ENCODE measurements around the gene TBC1D4.

TBC1D4 gene

GRCh38 chr13:75482070-75482819 is at the start of gene TBC1D4:
TSS of gene TBC1D4 (minus strand) at chr13:75482169. CDS start at chr13:75481767, 402 bp downstream.
- peak; percentile 72 for FAIRE-seq

- FAIRE-seq = no peak
These were observed 48.6 kb upstream of the TBC1D4 start for GRCh38 chr13:75530549-75530961.

GRCh38 chr13:75521956-75522355 is 40.0 kb upstream of the TBC1D4 start:
- no peak for FAIRE-seq

- no peak for FAIRE-seq
These were observed 36.6 kb upstream of the TBC1D4 start for GRCh38 chr13:75518439-75519088.

GRCh38 chr13:75514080-75514995 is 32.4 kb upstream of the TBC1D4 start:
- FAIRE-seq = no peak

- no peak for FAIRE-seq
These were observed 31.3 kb upstream of the TBC1D4 start for GRCh38 chr13:75513271-75513670.

GRCh38 chr13:75512253-75512652 is 30.3 kb upstream of the TBC1D4 start:
- FAIRE-seq = no peak

- FAIRE-seq = no peak
These were observed 29.2 kb upstream of the TBC1D4 start for GRCh38 chr13:75511051-75511625.

- no peak for FAIRE-seq
These were observed 26.1 kb upstream of the TBC1D4 start for GRCh38 chr13:75508002-75508548.

GRCh38 chr13:75507027-75508001 is 25.3 kb upstream of the TBC1D4 start:
- FAIRE-seq = no peak

- no peak for FAIRE-seq
These were observed 24.0 kb upstream of the TBC1D4 start for GRCh38 chr13:75506018-75506417.

GRCh38 chr13:75505327-75505726 is 23.4 kb upstream of the TBC1D4 start:
- no peak for FAIRE-seq

GRCh38 chr13:75495938-75496337 is 14.0 kb upstream of the TBC1D4 start:
- FAIRE-seq = no peak

GRCh38 chr13:75494491-75494890 is 12.5 kb upstream of the TBC1D4 start:
- no peak for FAIRE-seq

GRCh38 chr13:75493156-75493555 is 11.2 kb upstream of the TBC1D4 start:
- FAIRE-seq = no peak

- FAIRE-seq = no peak
These were observed 10.4 kb upstream of the TBC1D4 start for GRCh38 chr13:75492389-75492788.

GRCh38 chr13:75491376-75491775 is 9.4 kb upstream of the TBC1D4 start:
- no peak for FAIRE-seq

GRCh38 chr13:75489502-75490263 is 7.7 kb upstream of the TBC1D4 start:
- FAIRE-seq = no peak

GRCh38 chr13:75486146-75487062 is 4.4 kb upstream of the TBC1D4 start:
- no peak for FAIRE-seq
